ENCODE measurements around the gene ARHGEF26.

Gene ARHGEF26

DNA sequence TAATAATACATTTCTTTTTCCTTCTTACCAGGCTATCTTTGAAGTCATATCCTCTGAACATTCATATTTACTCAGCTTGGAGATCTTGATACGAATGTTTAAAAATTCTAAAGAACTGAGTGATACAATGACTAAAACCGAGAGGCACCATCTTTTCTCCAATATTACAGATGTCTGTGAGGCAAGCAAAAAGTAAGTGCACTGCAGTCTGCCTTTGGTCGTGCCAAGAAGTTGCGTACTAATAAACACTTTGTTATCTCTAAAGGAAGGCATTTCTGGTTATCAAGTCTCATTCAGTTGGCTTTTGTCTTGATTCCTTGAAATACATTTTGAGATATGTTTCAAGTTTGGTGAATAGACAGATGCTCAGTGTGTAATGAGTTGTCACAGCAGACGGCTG, 31.6 kb downstream of the ARHGEF26 start:
- Histone ChIP-seq H3K4me3 (ENCODE audit: insufficient read depth in 1 of 2, low read depth in 1 of 2, low read length in 2 of 2) (no peak overlapping the region), H3K23ac (ENCODE audit: low read length in 2 of 2) (no peak overlapping the region), H3K36me3 (ENCODE audit: control insufficient read depth in 1 of 2, insufficient read depth in 2 of 2, low read depth in 1 of 2, low read length in 2 of 2) (no peaks in the 10 kb centered on the region), H3K14ac (ENCODE audit: low read length in 2 of 2) (no peak overlapping the region), H3K79me1 (replicated peaks; ENCODE audit: low read length, poor library complexity, severe bottlenecking) (no peaks in the 10 kb centered on the region), H3K9ac (ENCODE audit: low read length) (no peak overlapping the region), H2AK5ac (ENCODE audit: low read length, severe bottlenecking) (no peak overlapping the region), H3K4me1 (ENCODE audit: control insufficient read depth, insufficient read depth, low read depth, low read length) (peaks cover 3% of the 10 kb centered on the region), H2BK120ac (ENCODE audit: low read depth, low read length) (no peak overlapping the region), H3K4me2 (ENCODE audit: low read length, poor library complexity, severe bottlenecking) (no peak overlapping the region), H2BK5ac (ENCODE audit: low read depth, low read length, poor library complexity, severe bottlenecking) (no peak overlapping the region), H3K18ac (ENCODE audit: low read depth in 1 of 2, low read length in 2 of 2) (no peak overlapping the region), H2BK15ac (ENCODE audit: low read depth, poor library complexity, severe bottlenecking) (no peak overlapping the region), H4K8ac (ENCODE audit: low read length) (no peak overlapping the region), H2BK12ac (ENCODE audit: low read length in 2 of 2) (no peak overlapping the region), H4K91ac (ENCODE audit: low read length) (no peak overlapping the region), H3K4ac (ENCODE audit: low read depth in 1 of 2, low read length in 2 of 2) (no peak overlapping the region), H3K27me3 (ENCODE audit: control insufficient read depth in 1 of 2, insufficient read depth in 1 of 2, low read length in 2 of 2) (no peaks in the 10 kb centered on the region), H3K9me3 (ENCODE audit: control insufficient read depth, low read length) (no peaks in the 10 kb centered on the region), H3K27ac (ENCODE audit: low read length, poor library complexity, severe bottlenecking) (no peak overlapping the region), H2AFZ (ENCODE audit: low read depth, low read length) (no peak overlapping the region)
- WGBS, result 96% methylated on average over 4 of the region's 5 CpGs
- DNase-seq, result no peak

DNA sequence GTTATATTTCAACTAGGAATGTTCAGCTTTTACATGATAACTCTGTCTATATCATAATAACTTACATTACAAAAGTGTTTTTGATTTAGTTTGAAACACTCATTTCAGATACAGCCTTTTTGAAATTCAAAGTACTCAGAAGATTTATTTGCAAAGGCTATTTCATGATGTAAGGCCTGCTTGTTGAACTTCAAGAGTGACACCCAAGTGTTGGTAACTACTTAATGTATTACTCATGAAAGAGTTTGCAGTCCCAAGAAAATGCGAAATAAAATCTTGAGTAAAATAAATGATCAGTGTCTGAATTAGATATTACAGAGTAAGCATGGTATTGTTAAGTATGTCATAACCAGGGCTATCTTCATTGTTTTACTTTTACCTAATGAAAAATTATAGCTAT, 35.3 kb downstream of the ARHGEF26 start:
- H3K23ac ChIP-seq (ENCODE audit: low read length in 2 of 2), result no peak overlapping the region
- DNase-seq, result no peak
- no peak overlapping the region for H3K9ac ChIP-seq (ENCODE audit: low read length)
- H2AFZ ChIP-seq (ENCODE audit: low read depth, low read length), result no peak overlapping the region
- H3K79me1 ChIP-seq (replicated peaks; ENCODE audit: low read length, poor library complexity, severe bottlenecking), result no peaks in the 10 kb centered on the region
- H2BK5ac ChIP-seq (ENCODE audit: low read depth, low read length, poor library complexity, severe bottlenecking), result no peak overlapping the region
- no peak overlapping the region for H3K27ac ChIP-seq (ENCODE audit: low read length, poor library complexity, severe bottlenecking)
- no peak overlapping the region for H3K18ac ChIP-seq (ENCODE audit: low read depth in 1 of 2, low read length in 2 of 2)
- no peak overlapping the region for H3K4me3 ChIP-seq (ENCODE audit: insufficient read depth in 1 of 2, low read depth in 1 of 2, low read length in 2 of 2)
- H3K9me3 ChIP-seq (ENCODE audit: control insufficient read depth, low read length), result no peaks in the 10 kb centered on the region
- no peak overlapping the region for H2AK5ac ChIP-seq (ENCODE audit: low read length, severe bottlenecking)
- peaks cover 3% of the 10 kb centered on the region for H3K4me1 ChIP-seq (ENCODE audit: control insufficient read depth, insufficient read depth, low read depth, low read length)
- no peak overlapping the region for H3K14ac ChIP-seq (ENCODE audit: low read length in 2 of 2)
- H4K8ac ChIP-seq (ENCODE audit: low read length), result no peak overlapping the region
- no peak overlapping the region for H2BK15ac ChIP-seq (ENCODE audit: low read depth, poor library complexity, severe bottlenecking)
- WGBS, result no CpG with 5 or more reads among the region's 1 CpG
- no peaks in the 10 kb centered on the region for H3K36me3 ChIP-seq (ENCODE audit: control insufficient read depth in 1 of 2, insufficient read depth in 2 of 2, low read depth in 1 of 2, low read length in 2 of 2)
- no peak overlapping the region for H2BK120ac ChIP-seq (ENCODE audit: low read depth, low read length)
- no peak overlapping the region for H4K91ac ChIP-seq (ENCODE audit: low read length)
- H3K4me2 ChIP-seq (ENCODE audit: low read length, poor library complexity, severe bottlenecking), result no peak overlapping the region
- no peak overlapping the region for H3K4ac ChIP-seq (ENCODE audit: low read depth in 1 of 2, low read length in 2 of 2)
- H2BK12ac ChIP-seq (ENCODE audit: low read length in 2 of 2), result no peak overlapping the region
- H3K27me3 ChIP-seq (ENCODE audit: control insufficient read depth in 1 of 2, insufficient read depth in 1 of 2, low read length in 2 of 2), result no peaks in the 10 kb centered on the region

DNA sequence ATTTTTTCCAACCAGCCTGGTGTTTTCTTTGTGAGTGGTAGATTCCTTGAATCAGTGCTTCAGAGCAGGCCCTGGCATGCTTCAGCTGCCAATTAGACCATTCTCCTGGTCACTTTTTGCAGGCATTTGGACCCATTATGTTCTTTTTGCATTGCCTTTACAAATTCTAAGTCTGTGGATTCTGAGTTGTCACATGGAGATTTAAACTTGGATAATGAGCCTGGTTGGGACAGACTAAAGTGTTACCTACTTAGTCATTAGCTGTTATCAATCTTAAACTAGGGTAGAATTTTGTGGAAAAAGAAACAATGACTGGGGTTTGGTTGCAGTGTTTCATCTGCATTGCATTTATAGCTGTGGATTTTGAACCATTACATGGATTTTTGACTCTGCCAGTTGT, 40.6 kb downstream of the ARHGEF26 start:
- no peak overlapping the region for H3K14ac ChIP-seq (ENCODE audit: low read length in 2 of 2)
- H3K4me1 ChIP-seq (ENCODE audit: control insufficient read depth, insufficient read depth, low read depth, low read length), result peaks cover 1% of the 10 kb centered on the region
- H4K8ac ChIP-seq (ENCODE audit: low read length), result no peak overlapping the region
- no peaks in the 10 kb centered on the region for H3K27me3 ChIP-seq (ENCODE audit: control insufficient read depth in 1 of 2, insufficient read depth in 1 of 2, low read length in 2 of 2)
- H3K36me3 ChIP-seq (ENCODE audit: control insufficient read depth in 1 of 2, insufficient read depth in 2 of 2, low read depth in 1 of 2, low read length in 2 of 2), result no peaks in the 10 kb centered on the region
- no peak overlapping the region for H3K23ac ChIP-seq (ENCODE audit: low read length in 2 of 2)
- H2AK5ac ChIP-seq (ENCODE audit: low read length, severe bottlenecking), result no peak overlapping the region
- H4K91ac ChIP-seq (ENCODE audit: low read length), result no peak overlapping the region
- H2AFZ ChIP-seq (ENCODE audit: low read depth, low read length), result no peak overlapping the region
- H2BK15ac ChIP-seq (ENCODE audit: low read depth, poor library complexity, severe bottlenecking), result no peak overlapping the region
- H3K4me2 ChIP-seq (ENCODE audit: low read length, poor library complexity, severe bottlenecking), result no peak overlapping the region
- H2BK5ac ChIP-seq (ENCODE audit: low read depth, low read length, poor library complexity, severe bottlenecking), result no peak overlapping the region
- no peak overlapping the region for H3K4ac ChIP-seq (ENCODE audit: low read depth in 1 of 2, low read length in 2 of 2)
- no peak overlapping the region for H2BK120ac ChIP-seq (ENCODE audit: low read depth, low read length)
- no peaks in the 10 kb centered on the region for H3K9me3 ChIP-seq (ENCODE audit: control insufficient read depth, low read length)
- no peak overlapping the region for H3K9ac ChIP-seq (ENCODE audit: low read length)
- no peak for DNase-seq
- H3K79me1 ChIP-seq (replicated peaks; ENCODE audit: low read length, poor library complexity, severe bottlenecking), result peaks cover 3% of the 10 kb centered on the region
- no peak overlapping the region for H2BK12ac ChIP-seq (ENCODE audit: low read length in 2 of 2)
- no peak overlapping the region for H3K27ac ChIP-seq (ENCODE audit: low read length, poor library complexity, severe bottlenecking)
- H3K4me3 ChIP-seq (ENCODE audit: insufficient read depth in 1 of 2, low read depth in 1 of 2, low read length in 2 of 2), result no peak overlapping the region
- H3K18ac ChIP-seq (ENCODE audit: low read depth in 1 of 2, low read length in 2 of 2), result no peak overlapping the region

DNA sequence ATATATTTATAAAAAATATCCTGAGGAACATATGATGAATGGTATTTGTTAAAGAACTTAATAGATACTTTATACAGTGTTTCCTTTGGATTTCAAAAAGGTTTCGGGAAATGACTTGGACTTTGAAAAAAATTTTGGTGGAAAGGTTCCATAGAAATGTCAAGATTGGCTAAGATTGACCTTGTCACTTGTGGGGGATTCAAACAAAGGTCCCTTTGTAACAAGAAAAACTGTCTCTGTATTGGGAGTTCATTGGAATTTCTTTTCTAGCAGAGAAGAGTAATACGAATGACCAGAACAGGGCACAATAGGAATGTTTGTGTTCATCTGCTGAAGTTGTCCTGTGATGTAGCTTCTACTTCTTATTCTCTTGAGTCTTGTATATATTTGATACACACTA, 43.2 kb downstream of the ARHGEF26 start:
- Histone ChIP-seq H3K14ac (ENCODE audit: low read length in 2 of 2) (no peak overlapping the region), H2BK15ac (ENCODE audit: low read depth, poor library complexity, severe bottlenecking) (no peak overlapping the region), H3K4ac (ENCODE audit: low read depth in 1 of 2, low read length in 2 of 2) (no peak overlapping the region), H2BK120ac (ENCODE audit: low read depth, low read length) (no peak overlapping the region), H2AFZ (ENCODE audit: low read depth, low read length) (no peak overlapping the region), H2BK5ac (ENCODE audit: low read depth, low read length, poor library complexity, severe bottlenecking) (no peak overlapping the region), H3K4me3 (ENCODE audit: insufficient read depth in 1 of 2, low read depth in 1 of 2, low read length in 2 of 2) (no peak overlapping the region), H4K8ac (ENCODE audit: low read length) (no peak overlapping the region), H2AK5ac (ENCODE audit: low read length, severe bottlenecking) (no peak overlapping the region), H3K36me3 (ENCODE audit: control insufficient read depth in 1 of 2, insufficient read depth in 2 of 2, low read depth in 1 of 2, low read length in 2 of 2) (no peaks in the 10 kb centered on the region), H3K23ac (ENCODE audit: low read length in 2 of 2) (no peak overlapping the region), H3K79me1 (replicated peaks; ENCODE audit: low read length, poor library complexity, severe bottlenecking) (peaks cover 3% of the 10 kb centered on the region), H3K27me3 (ENCODE audit: control insufficient read depth in 1 of 2, insufficient read depth in 1 of 2, low read length in 2 of 2) (no peaks in the 10 kb centered on the region), H3K18ac (ENCODE audit: low read depth in 1 of 2, low read length in 2 of 2) (no peak overlapping the region), H3K9ac (ENCODE audit: low read length) (no peak overlapping the region), H2BK12ac (ENCODE audit: low read length in 2 of 2) (no peak overlapping the region), H4K91ac (ENCODE audit: low read length) (no peak overlapping the region), H3K4me2 (ENCODE audit: low read length, poor library complexity, severe bottlenecking) (no peak overlapping the region), H3K9me3 (ENCODE audit: control insufficient read depth, low read length) (no peaks in the 10 kb centered on the region), H3K4me1 (ENCODE audit: control insufficient read depth, insufficient read depth, low read depth, low read length) (peaks cover 1% of the 10 kb centered on the region), H3K27ac (ENCODE audit: low read length, poor library complexity, severe bottlenecking) (no peak overlapping the region)
- no peak for DNase-seq
- 96% methylated on average over 1 of the region's 2 CpGs for WGBS

All from mesenchymal stem cell (in vitro differentiated cells and primary cell).